HepG2 (cell line): ENCODE data around the gene SFR1. TPM values are rescaled to one million over a fixed set of nuclear protein-coding genes. Genes with fewer than 3 reads are reported as not detected.
A peak's percentile ranks its signal among the peaks of the same experiment; 100 is the strongest.

Experiments
- ARNT ChIP-seq: fragments of 450-650 bp; IDR thresholded peaks from 2 replicates; pipeline ENCODE4 v1.6.1; 2017
- ATF4 ChIP-seq, 2 experiments: fragments of 450-650 bp in 1 of 2; sonication (generic) in 1 of 2; formaldehyde crosslinking; IDR thresholded peaks; 2 replicates each; pipeline versions ENCODE4 v1.5.0 to v1.8.0; 2020 to 2022; ENCODE audit warnings: mild to moderate bottlenecking in 1 of 2, missing genetic modification reagents in 1 of 2
- DR1 ChIP-seq: sonication (generic); formaldehyde crosslinking; IDR thresholded peaks from 2 replicates; pipeline ENCODE4 v1.8.0; 2021; ENCODE audit warnings: mild to moderate bottlenecking, missing genetic modification reagents, inconsistent platforms
- E2F5 ChIP-seq: sonication (generic); formaldehyde crosslinking; conservative IDR thresholded peaks from 2 replicates; pipeline ENCODE4 v1.4.0; 2020; ENCODE audit warnings: missing genetic modification reagents
- ESRRA ChIP-seq: sonication (generic); formaldehyde crosslinking; IDR thresholded peaks from 2 replicates; pipeline ENCODE4 v1.5.1; 2020; ENCODE audit warnings: mild to moderate bottlenecking, low read depth, missing genetic modification reagents
- NCOA2 ChIP-seq: sonication (generic); formaldehyde crosslinking; IDR thresholded peaks from 2 replicates; pipeline ENCODE4 v1.8.0; 2022; ENCODE audit warnings: inconsistent platforms
- NR3C1 ChIP-seq: sonication (generic); formaldehyde crosslinking; IDR thresholded peaks from 2 replicates; pipeline ENCODE4 v1.4.0; 2020; ENCODE audit warnings: missing genetic modification reagents
- PCBP1 ChIP-seq: fragments of 200-400 bp; formaldehyde crosslinking; IDR thresholded peaks from 2 replicates; pipeline ENCODE4 v1.6.1; 2017; ENCODE audit warnings: mild to moderate bottlenecking, low read depth, low read length, borderline replicate concordance
- PTBP1 ChIP-seq: fragments of 200-400 bp; formaldehyde crosslinking; IDR thresholded peaks from 2 replicates; pipeline ENCODE4 v1.6.1; 2018; ENCODE audit warnings: low read length, low read depth; ENCODE audit not compliant: poor library complexity, severe bottlenecking
- SRSF4 ChIP-seq: fragments of 200-400 bp; formaldehyde crosslinking; IDR thresholded peaks from one replicate; pipeline ENCODE4 v1.6.1; 2018; ENCODE audit warnings: mild to moderate bottlenecking, low read depth, low read length, moderate library complexity; ENCODE audit not compliant: poor library complexity, severe bottlenecking
- TARDBP ChIP-seq: sonication (generic); formaldehyde crosslinking; IDR thresholded peaks from 2 replicates; pipeline ENCODE4 v1.8.0; 2022; ENCODE audit warnings: mild to moderate bottlenecking, missing genetic modification reagents
- ZBTB20 ChIP-seq: sonication (generic); formaldehyde crosslinking; IDR thresholded peaks from 2 replicates; pipeline ENCODE4 v1.8.1; 2023; ENCODE audit warnings: missing genetic modification reagents, low read depth, mild to moderate bottlenecking, borderline replicate concordance
- ZBTB34 ChIP-seq: sonication (generic); formaldehyde crosslinking; IDR thresholded peaks from 2 replicates; pipeline ENCODE4 v1.8.0; 2022; ENCODE audit warnings: mild to moderate bottlenecking, missing genetic modification reagents
- ZFAT ChIP-seq: sonication (generic); formaldehyde crosslinking; conservative IDR thresholded peaks from 2 replicates; pipeline ENCODE4 v1.8.1; 2023; ENCODE audit warnings: missing genetic modification reagents, inconsistent platforms
- ZNF710 ChIP-seq: sonication (generic); formaldehyde crosslinking; IDR thresholded peaks from 2 replicates; pipeline ENCODE4 v1.5.0; 2020; ENCODE audit warnings: mild to moderate bottlenecking, missing genetic modification reagents, borderline replicate concordance
- ZSCAN31 ChIP-seq: sonication (generic); formaldehyde crosslinking; IDR thresholded peaks from 2 replicates; pipeline ENCODE4 v1.5.0; 2020; ENCODE audit warnings: low read depth, mild to moderate bottlenecking, missing genetic modification reagents
- polyA plus RNA-seq, 8 experiments: library from polyadenylated mRNA; depleted of rRNA in 3 of 8; stranded (reverse) in 7 of 8; unstranded in 1 of 8; fragments of >200 nt; fragmentation: Illumina TruSeq in 4 of 8; extraction: Trizol in 4 of 8; gene quantifications; 2 replicates each; pipeline versions ENCODE4 v1.2.1 to v1.2.3, GENCODE V29; 2011 to 2016; ENCODE audit warnings: low read depth in 4 of 8, missing spikeins in 1 of 8, mixed read lengths in 1 of 8; ENCODE audit not compliant: insufficient read depth in 1 of 8
- total RNA-seq, 5 experiments: library from RNA; depleted of rRNA; stranded (reverse); fragments of >200 nt; fragmentation: Illumina TruSeq; extraction: Trizol; gene quantifications; 2 replicates each; pipeline ENCODE4 v1.2.3, GENCODE V29; 2016; ENCODE audit warnings: low read depth in 1 of 5
- TF ChIP-seq, protein P1 (sequence below): sonication (generic); formaldehyde crosslinking; IDR thresholded peaks from 2 replicates; pipeline ENCODE4 v1.4.0; 2020; ENCODE audit warnings: mild to moderate bottlenecking, missing genetic modification reagents
- TF ChIP-seq, protein P2 (sequence below): sonication (generic); formaldehyde crosslinking; IDR thresholded peaks from 2 replicates; pipeline ENCODE4 v1.8.1; 2022; ENCODE audit warnings: low read depth, mild to moderate bottlenecking, missing genetic modification reagents
- TF ChIP-seq, protein P3 (sequence below): IDR thresholded peaks from 2 replicates; pipeline ENCODE4 v1.6.1; 2016

Gene SFR1
- total and polyA plus RNA-seq, 2 of the 13 experiments (the other 11 are each of a cell fraction or from before 2014, with no cell fraction given): 2.2 to 6.1 TPM

- TF ChIP-seq ZBTB20 (CRISPR knock-in tag) (no peak), ZSCAN31 (CRISPR knock-in tag) (0 out of 2 replicates have a peak, but pooled peaks have one; percentile 41), NCOA2 (CRISPR knock-in tag) (no peak), ZBTB34 (0 out of 2 replicates have a peak, but pooled peaks have one; percentile 56), ATF4 (CRISPR knock-in tag; IDR thresholded peaks at IDR 0.05) (no peak), ARNT (no peak), PTBP1 (no peak), SRSF4 (no peak), TARDBP (peak; percentile 69; the same call in 1 of the 2 replicates), ESRRA (0 out of 2 replicates have a peak, but pooled peaks have one; percentile 25), E2F5 (CRISPR knock-in tag) (peak; percentile 79; the same call in 1 of the 2 replicates), DR1 (CRISPR knock-in tag) (peak; percentile 96), ZNF710 (peak; percentile 57; the same call in 1 of the 2 replicates), PCBP1 (no peak), ZFAT (no peak), NR3C1 (CRISPR knock-in tag) (no peak)
- TF ChIP-seq, protein P1, sequence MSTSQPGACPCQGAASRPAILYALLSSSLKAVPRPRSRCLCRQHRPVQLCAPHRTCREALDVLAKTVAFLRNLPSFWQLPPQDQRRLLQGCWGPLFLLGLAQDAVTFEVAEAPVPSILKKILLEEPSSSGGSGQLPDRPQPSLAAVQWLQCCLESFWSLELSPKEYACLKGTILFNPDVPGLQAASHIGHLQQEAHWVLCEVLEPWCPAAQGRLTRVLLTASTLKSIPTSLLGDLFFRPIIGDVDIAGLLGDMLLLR (CRISPR knock-in tag): no peak
- TF ChIP-seq, protein P2, sequence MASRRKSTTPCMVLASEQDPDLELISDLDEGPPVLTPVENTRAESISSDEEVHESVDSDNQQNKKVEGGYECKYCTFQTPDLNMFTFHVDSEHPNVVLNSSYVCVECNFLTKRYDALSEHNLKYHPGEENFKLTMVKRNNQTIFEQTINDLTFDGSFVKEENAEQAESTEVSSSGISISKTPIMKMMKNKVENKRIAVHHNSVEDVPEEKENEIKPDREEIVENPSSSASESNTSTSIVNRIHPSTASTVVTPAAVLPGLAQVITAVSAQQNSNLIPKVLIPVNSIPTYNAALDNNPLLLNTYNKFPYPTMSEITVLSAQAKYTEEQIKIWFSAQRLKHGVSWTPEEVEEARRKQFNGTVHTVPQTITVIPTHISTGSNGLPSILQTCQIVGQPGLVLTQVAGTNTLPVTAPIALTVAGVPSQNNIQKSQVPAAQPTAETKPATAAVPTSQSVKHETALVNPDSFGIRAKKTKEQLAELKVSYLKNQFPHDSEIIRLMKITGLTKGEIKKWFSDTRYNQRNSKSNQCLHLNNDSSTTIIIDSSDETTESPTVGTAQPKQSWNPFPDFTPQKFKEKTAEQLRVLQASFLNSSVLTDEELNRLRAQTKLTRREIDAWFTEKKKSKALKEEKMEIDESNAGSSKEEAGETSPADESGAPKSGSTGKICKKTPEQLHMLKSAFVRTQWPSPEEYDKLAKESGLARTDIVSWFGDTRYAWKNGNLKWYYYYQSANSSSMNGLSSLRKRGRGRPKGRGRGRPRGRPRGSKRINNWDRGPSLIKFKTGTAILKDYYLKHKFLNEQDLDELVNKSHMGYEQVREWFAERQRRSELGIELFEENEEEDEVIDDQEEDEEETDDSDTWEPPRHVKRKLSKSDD (CRISPR knock-in tag): 0 out of 2 replicates have a peak, but pooled peaks have one; percentile 29
- TF ChIP-seq, protein P3, sequence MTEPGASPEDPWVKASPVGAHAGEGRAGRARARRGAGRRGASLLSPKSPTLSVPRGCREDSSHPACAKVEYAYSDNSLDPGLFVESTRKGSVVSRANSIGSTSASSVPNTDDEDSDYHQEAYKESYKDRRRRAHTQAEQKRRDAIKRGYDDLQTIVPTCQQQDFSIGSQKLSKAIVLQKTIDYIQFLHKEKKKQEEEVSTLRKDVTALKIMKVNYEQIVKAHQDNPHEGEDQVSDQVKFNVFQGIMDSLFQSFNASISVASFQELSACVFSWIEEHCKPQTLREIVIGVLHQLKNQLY (CRISPR knock-in tag): no peak
Measured at GRCh38 chr10:104121485-104122224, at the start of gene SFR1 (continued).
